ENCODE results near the gene MAP2K3. TPM values are rescaled to one million over a fixed set of nuclear protein-coding genes. Genes with fewer than 3 reads are reported as not detected.

The MAP2K3 gene
- total RNA-seq, 1 donor from 2014 or later: 57.8 TPM

- intact Hi-C loops (cut with micrococcal nuclease): no loop called here
Observed at GRCh38 chr17:21362331-21362931, 77.9 kb downstream of the MAP2K3 start.

- intact Hi-C loops (cut with micrococcal nuclease): no loop called here
Observed at GRCh38 chr17:21363776-21364642, 79.5 kb downstream of the MAP2K3 start.

Other genes with a start within 250 kb of the MAP2K3 start
- gene USP22, start 241.7 kb upstream of the MAP2K3 start, total RNA-seq: 144 and 157 TPM in 2 replicates
- gene DHRS7B, start 157.7 kb upstream of the MAP2K3 start, total RNA-seq: 15.1 and 15.3 TPM in 2 replicates
- 20.3 and 23.5 TPM in 2 replicates for gene TMEM11, start 70.5 kb upstream of the MAP2K3 start, total RNA-seq
- gene NATD1, start 31.3 kb upstream of the MAP2K3 start, total RNA-seq: 1.0 and 1.1 TPM in 2 replicates
- not detected in 2 replicates for gene KCNJ12, start 91.6 kb downstream of the MAP2K3 start, total RNA-seq